Endodermal cell (in vitro differentiated cells): ENCODE measurements around the gene LRRC27. TPM values are rescaled to one million over a fixed set of nuclear protein-coding genes. Genes with fewer than 3 reads are reported as not detected.

Source experiments
- DNase-seq: peaks from one replicate; pipeline ENCODE4 v3.0.0-alpha.2; 2017
- H3K27ac ChIP-seq: 2 replicates; pipeline ENCODE4 v1.5.1; 2013; ENCODE audit warnings: mild to moderate bottlenecking, low read depth, low read length, moderate library complexity
- H3K27me3 ChIP-seq: 2 replicates; pipeline ENCODE4 v1.6.1; 2013; ENCODE audit warnings: mild to moderate bottlenecking, low read length, moderate library complexity; ENCODE audit not compliant: insufficient read depth, control insufficient read depth, poor library complexity, severe bottlenecking
- H3K36me3 ChIP-seq: 2 replicates; pipeline ENCODE4 v1.7.0; 2013; ENCODE audit warnings: mild to moderate bottlenecking, low read length, moderate library complexity; ENCODE audit not compliant: control insufficient read depth, insufficient read depth
- H3K4me1 ChIP-seq: one replicate; pipeline ENCODE4 v1.7.0; 2013; ENCODE audit warnings: low read length; ENCODE audit not compliant: control insufficient read depth, insufficient read depth
- H3K4me3 ChIP-seq: 2 replicates; pipeline ENCODE4 v1.5.1; 2013; ENCODE audit warnings: mild to moderate bottlenecking, low read length, moderate library complexity
- H3K9ac ChIP-seq: 2 replicates; pipeline ENCODE4 v1.6.1; 2013; ENCODE audit warnings: mild to moderate bottlenecking, low read length, moderate library complexity; ENCODE audit not compliant: poor library complexity, severe bottlenecking; ENCODE audit errors: extremely low read depth
- H3K9me3 ChIP-seq: 2 replicates; pipeline ENCODE4 v1.6.1; 2013; ENCODE audit warnings: mild to moderate bottlenecking, low read length, moderate library complexity; ENCODE audit not compliant: control insufficient read depth
- H3K27ac Mint-ChIP-seq: 2 replicates; pipeline ENCODE4 v1.8.0; 2020; ENCODE audit warnings: mixed read lengths
- H3K27me3 Mint-ChIP-seq: 2 replicates; pipeline ENCODE4 v1.8.0; 2021; ENCODE audit warnings: mild to moderate bottlenecking, mixed read lengths; ENCODE audit not compliant: insufficient read depth
- H3K36me3 Mint-ChIP-seq: 2 replicates; pipeline ENCODE4 v1.8.0; 2020; ENCODE audit warnings: low read depth, mixed read lengths
- H3K4me1 Mint-ChIP-seq: 2 replicates; pipeline ENCODE4 v1.8.0; 2020; ENCODE audit warnings: mixed read lengths
- H3K4me3 Mint-ChIP-seq: 2 replicates; pipeline ENCODE4 v1.8.0; 2020; ENCODE audit warnings: mild to moderate bottlenecking, moderate library complexity, mixed read lengths
- H3K9me3 Mint-ChIP-seq: 2 replicates; pipeline ENCODE4 v1.8.0; 2020; ENCODE audit warnings: mild to moderate bottlenecking, mixed read lengths
- CTCF ChIP-seq: fragments of 200-600 bp; sonication (generic); conservative IDR thresholded peaks from 2 replicates; pipeline ENCODE4 v1.5.0; 2021; ENCODE audit warnings: antibody characterized with exemption, mild to moderate bottlenecking
- WGBS, 2 experiments: methylation state at CpG; one replicate each; pipeline versions ENCODE4 v1.1.5 to v1.1.7; 2013; ENCODE audit warnings: missing lambda C conversion rate in 2 of 2, mixed read lengths in 1 of 2; ENCODE audit not compliant: insufficient coverage in 1 of 2, insufficient read length in 1 of 2; 5-methylcytosine and 5-hydroxymethylcytosine counted together
- total RNA-seq, 2 donors: library from RNA; stranded (reverse); fragmentation: NEBNext Ultra II Directional in 1 of 2; extraction: Animal tissue kit (Norgen Biotek cat#: 25700) in 1 of 2; gene quantifications; 2 replicates in 1 of 2; 3 replicates in 1 of 2; pipeline ENCODE4 v1.2.1, GENCODE V29; 2021

The LRRC27 gene
- total RNA-seq, 2 donors from 2014 or later = 10.3 to 14.6 TPM

- DNase-seq = no peak
- TF ChIP-seq CTCF = no peak
- no peaks in the 10 kb centered on the region for H3K27me3 Mint-ChIP-seq
- H3K9me3 Mint-ChIP-seq = peaks cover 3% of the 10 kb centered on the region
- H3K36me3 Mint-ChIP-seq = peaks cover 50% of the 10 kb centered on the region
- no peak overlapping the region for H3K9ac ChIP-seq
- no peaks in the 10 kb centered on the region for H3K4me1 ChIP-seq
- no peak overlapping the region for H3K4me3 Mint-ChIP-seq
- no peaks in the 10 kb centered on the region for H3K27me3 ChIP-seq
- H3K36me3 ChIP-seq = peaks cover 18% of the 10 kb centered on the region
- WGBS, 2 experiments = 68 to 91% methylated on average over 3 to 6 of the region's 6 CpGs
- H3K9me3 ChIP-seq = peaks cover 4% of the 10 kb centered on the region
- no peak overlapping the region for H3K27ac Mint-ChIP-seq
- no peak overlapping the region for H3K4me3 ChIP-seq
- H3K27ac ChIP-seq = no peak overlapping the region
- H3K4me1 Mint-ChIP-seq = no peaks in the 10 kb centered on the region
Observed at GRCh38 chr10:132344386-132344785, 12.4 kb downstream of the LRRC27 start.

- 92 to 100% methylated on average over 7 of the region's 7 CpGs for WGBS, 2 experiments
- Mint-ChIP-seq H3K4me3 (no peak overlapping the region), H3K36me3 (peaks cover 44% of the 10 kb centered on the region), H3K4me1 (no peaks in the 10 kb centered on the region), H3K27ac (no peak overlapping the region), H3K27me3 (no peaks in the 10 kb centered on the region), H3K9me3 (peaks cover 3% of the 10 kb centered on the region)
- Histone ChIP-seq H3K4me1 (no peaks in the 10 kb centered on the region), H3K27ac (no peak overlapping the region), H3K9me3 (peaks cover 4% of the 10 kb centered on the region), H3K27me3 (no peaks in the 10 kb centered on the region), H3K9ac (no peak overlapping the region), H3K36me3 (peaks cover 18% of the 10 kb centered on the region), H3K4me3 (no peak overlapping the region)
- no peak for DNase-seq
- no peak for TF ChIP-seq CTCF
Observed at GRCh38 chr10:132345345-132345744, 13.4 kb downstream of the LRRC27 start.

DNA sequence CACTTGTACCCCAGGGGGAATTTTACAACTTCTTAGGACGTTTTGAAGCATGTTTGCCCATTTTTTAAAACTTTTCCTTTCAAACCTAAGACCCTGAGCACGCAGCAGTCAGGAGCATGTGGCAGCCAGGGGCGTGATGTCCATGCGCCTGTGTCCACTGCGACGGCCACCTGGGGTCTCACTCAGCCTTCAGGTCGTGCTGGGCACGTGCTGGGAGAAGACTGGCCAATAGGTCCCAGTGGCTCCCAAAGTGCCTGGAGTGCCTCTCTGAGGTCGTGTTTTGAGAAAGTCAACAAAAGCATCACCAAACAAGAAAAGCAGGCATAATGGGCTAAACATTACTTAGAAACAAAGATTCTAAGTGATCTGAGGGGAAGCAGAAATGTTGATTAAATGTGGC is 14.8 kb downstream of the LRRC27 start:
- no peak for DNase-seq
- no peak overlapping the region for H3K4me3 Mint-ChIP-seq
- no peak overlapping the region for H3K9ac ChIP-seq
- no peaks in the 10 kb centered on the region for H3K27me3 ChIP-seq
- H3K9me3 ChIP-seq = peaks cover 4% of the 10 kb centered on the region
- WGBS, 2 experiments = 92 to 93% methylated on average over 9 of the region's 9 CpGs
- TF ChIP-seq CTCF = no peak
- peaks cover 18% of the 10 kb centered on the region for H3K36me3 ChIP-seq
- no peak overlapping the region for H3K4me3 ChIP-seq
- H3K27ac Mint-ChIP-seq = no peak overlapping the region
- no peaks in the 10 kb centered on the region for H3K4me1 ChIP-seq
- peaks cover 3% of the 10 kb centered on the region for H3K9me3 Mint-ChIP-seq
- no peak overlapping the region for H3K27ac ChIP-seq
- H3K4me1 Mint-ChIP-seq = no peaks in the 10 kb centered on the region
- peaks cover 48% of the 10 kb centered on the region for H3K36me3 Mint-ChIP-seq
- H3K27me3 Mint-ChIP-seq = no peaks in the 10 kb centered on the region
